Prostate gland (tissue), 2 donors: ENCODE results near the gene S100A10. TPM values are rescaled to one million over a fixed set of nuclear protein-coding genes. Genes with fewer than 3 reads are reported as not detected.

Source experiments
- DNase-seq: peaks from one replicate; pipeline ENCODE4 v3.0.0-alpha.2; 2019; ENCODE audit warnings: low spot score
- H3K27ac ChIP-seq, 2 donors: fragments of 200-600 bp; sonication (generic); 2 replicates each; pipeline ENCODE4 v1.5.1; 2017 to 2019
- H3K27me3 ChIP-seq: fragments of 200-600 bp; sonication (generic); replicated peaks from 2 replicates; pipeline ENCODE4 v1.5.1; 2019; ENCODE audit not compliant: insufficient read depth
- H3K36me3 ChIP-seq, 2 donors: fragments of 200-600 bp; sonication (generic); 1 replicate in 1 of 2; 2 replicates in 1 of 2; pipeline versions ENCODE4 v1.5.1 to v1.8.1; 2017 to 2019
- H3K4me1 ChIP-seq: fragments of 200-600 bp; sonication (generic); replicated peaks from 2 replicates; pipeline ENCODE4 v1.5.1; 2019
- H3K4me3 ChIP-seq, 2 donors: fragments of 200-600 bp; sonication (generic); 2 replicates each; pipeline ENCODE4 v1.5.1; 2017 to 2019
- H3K9me3 ChIP-seq: fragments of 200-600 bp; sonication (generic); 2 replicates; pipeline ENCODE4 v1.5.1; 2017
- CTCF ChIP-seq, 4 experiments: fragments of 200-600 bp in 2 of 4; fragments of 450-650 bp in 2 of 4; sonication (generic) in 2 of 4; IDR thresholded peaks; 1 replicate in 3 of 4; 2 replicates in 1 of 4; pipeline ENCODE4 v1.5.1; 2016 to 2019; ENCODE audit warnings: antibody characterized with exemption in 4 of 4, mild to moderate bottlenecking in 2 of 4, moderate library complexity in 2 of 4
- POLR2A ChIP-seq: fragments of 450-650 bp; IDR thresholded peaks from one replicate; pipeline ENCODE4 v1.6.1; 2016; ENCODE audit warnings: antibody characterized with exemption, mild to moderate bottlenecking
- POLR2AphosphoS5 ChIP-seq: sonication (generic); formaldehyde crosslinking; IDR thresholded peaks from one replicate; pipeline ENCODE4 v1.6.1; 2017; ENCODE audit warnings: antibody characterized with exemption
- WGBS: methylation state at CpG from one replicate; pipeline ENCODE4 v1.1.5; 2018; 5-methylcytosine and 5-hydroxymethylcytosine counted together
- intact Hi-C: fragments of 100-400 bp; cut with DNase I; formaldehyde crosslinking; loops from one replicate; pipeline ENCODE4 v1.14.2; 2022
- total RNA-seq, 2 donors: library from RNA; depleted of rRNA; stranded (reverse); fragments of >200 nt; gene quantifications; one replicate each; pipeline ENCODE4 v1.1.0, GENCODE V29; 2016

Gene S100A10
- total RNA-seq, 2 donors from 2014 or later, result 61.7 to 72.1 TPM

GRCh38 chr1:151972542-151973248, 21.0 kb downstream of the S100A10 start:
- TF ChIP-seq CTCF (IDR thresholded peaks at IDR 0.05) (no peak), POLR2AphosphoS5 (peak; percentile 72)
- no peak overlapping the region for H3K27ac ChIP-seq
- intact Hi-C loops, result no loop called here
- 15% methylated on average over 7 of the region's 7 CpGs for WGBS
- H3K4me3 ChIP-seq, result no peak overlapping the region
- no peaks in the 10 kb centered on the region for H3K27me3 ChIP-seq
- no peaks in the 10 kb centered on the region for H3K36me3 ChIP-seq
- peak; percentile 66 for DNase-seq
- H3K9me3 ChIP-seq, result no peaks in the 10 kb centered on the region
- no peaks in the 10 kb centered on the region for H3K4me1 ChIP-seq

DNA sequence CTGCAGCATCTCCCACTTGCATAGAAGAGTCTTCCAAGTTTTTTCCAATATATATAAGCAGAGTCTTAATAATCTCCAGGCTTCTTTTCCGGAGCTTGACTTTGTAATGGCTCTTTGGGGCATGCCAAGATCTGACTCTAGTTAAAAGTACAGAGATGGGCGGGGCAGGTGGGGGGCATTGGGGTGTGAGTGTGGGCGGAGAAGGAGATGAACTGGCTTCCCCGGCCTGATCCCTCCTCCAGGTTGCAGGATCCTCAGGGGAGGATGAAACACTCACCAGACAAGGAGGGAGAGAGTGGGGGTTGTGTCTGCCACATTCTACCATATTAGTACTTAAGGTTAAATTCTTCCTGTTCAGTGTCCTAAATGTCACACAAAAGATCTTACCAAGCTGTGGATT, 23.0 kb downstream of the S100A10 start:
- DNase-seq, result no peak
- WGBS, result 27% methylated on average over 4 of the region's 4 CpGs
- H3K36me3 ChIP-seq, result no peaks in the 10 kb centered on the region
- H3K9me3 ChIP-seq, result no peaks in the 10 kb centered on the region
- H3K4me3 ChIP-seq, result no peak overlapping the region
- TF ChIP-seq POLR2AphosphoS5 (no peak), POLR2A (no peak), CTCF (IDR thresholded peaks at IDR 0.05) (no peak)
- no peak overlapping the region for H3K27ac ChIP-seq
- intact Hi-C loops, result no loop called here
- H3K4me1 ChIP-seq, result no peaks in the 10 kb centered on the region
- H3K27me3 ChIP-seq, result no peaks in the 10 kb centered on the region

GRCh38 chr1:151970128-151970527, 23.5 kb downstream of the S100A10 start:
- intact Hi-C loops, result no loop called here
- 82% methylated on average over 5 of the region's 5 CpGs for WGBS

DNA sequence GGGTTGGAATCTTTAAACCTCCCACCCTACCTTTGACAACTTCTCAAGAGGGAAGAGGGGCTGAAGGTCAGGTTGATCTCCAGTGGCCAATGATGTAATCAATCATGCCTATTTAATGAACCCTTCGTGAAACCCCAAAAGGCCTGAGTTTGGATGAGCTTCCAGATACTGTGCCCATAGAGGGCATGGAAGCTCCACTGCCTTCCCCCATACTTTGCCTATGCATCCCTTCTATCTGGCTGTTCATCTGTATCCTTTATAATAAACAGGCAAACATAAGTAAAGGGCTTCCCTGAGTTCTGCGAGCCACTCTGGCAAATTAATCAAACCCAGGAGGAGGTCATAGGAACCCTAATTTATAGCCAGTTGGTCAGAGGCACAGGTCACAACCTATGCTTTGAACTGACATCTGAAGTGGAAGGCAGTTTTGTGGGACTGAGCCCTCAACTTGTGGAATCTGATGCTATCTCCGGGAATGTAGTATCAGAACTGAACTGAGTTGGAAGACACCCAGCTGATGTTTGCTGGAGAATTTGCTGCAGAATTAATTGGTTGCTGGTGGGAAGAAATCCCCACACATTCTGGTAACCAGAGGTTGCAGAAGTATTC, 24.8 kb downstream of the S100A10 start:
- intact Hi-C loops, result no loop called here
- DNase-seq, result no peak
- Histone ChIP-seq H3K27me3 (no peaks in the 10 kb centered on the region), H3K4me3 (no peak overlapping the region), H3K9me3 (no peaks in the 10 kb centered on the region), H3K4me1 (no peaks in the 10 kb centered on the region), H3K27ac (no peak overlapping the region), H3K36me3 (no peaks in the 10 kb centered on the region)
- TF ChIP-seq CTCF (IDR thresholded peaks at IDR 0.05), result no peak
- TF ChIP-seq POLR2A, result no peak
- no peak for TF ChIP-seq POLR2AphosphoS5
- WGBS, result 58% methylated on average over 3 of the region's 3 CpGs

More at GRCh38 chr1:151970128-151970527, 23.5 kb downstream of the S100A10 start:
- DNase-seq, result no peak
- TF ChIP-seq POLR2AphosphoS5 (no peak), POLR2A (no peak)
- no peak overlapping the region for H3K4me3 ChIP-seq
- H3K4me1 ChIP-seq, result no peaks in the 10 kb centered on the region
- H3K27ac ChIP-seq, result no peak overlapping the region
- H3K36me3 ChIP-seq, result no peaks in the 10 kb centered on the region
- H3K27me3 ChIP-seq, result no peaks in the 10 kb centered on the region
- no peaks in the 10 kb centered on the region for H3K9me3 ChIP-seq

DNA sequence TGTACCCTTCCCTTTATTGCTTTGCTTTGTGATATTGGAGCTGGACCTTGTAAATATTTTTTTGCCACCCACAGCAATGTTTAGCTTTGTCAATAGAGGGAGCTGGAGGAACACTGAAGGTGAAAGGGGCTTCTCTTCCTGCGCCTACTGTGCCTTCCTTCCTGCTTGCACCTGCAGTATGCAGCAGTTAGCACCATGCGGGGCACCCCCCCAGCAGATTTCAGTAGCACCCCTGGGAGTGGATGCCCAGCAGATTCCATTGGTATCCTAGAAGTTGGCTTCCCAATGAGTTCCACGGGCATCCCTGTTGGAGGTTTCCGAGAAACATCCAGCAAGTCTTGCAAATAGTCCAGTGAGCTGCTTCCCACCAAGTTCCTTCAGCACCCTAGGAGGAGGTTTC, 25.6 kb downstream of the S100A10 start:
- H3K4me3 ChIP-seq, result no peak overlapping the region
- TF ChIP-seq POLR2AphosphoS5, result peak; percentile 34
- no peak for TF ChIP-seq POLR2A
- TF ChIP-seq CTCF (IDR thresholded peaks at IDR 0.05), result peak in 3 of 4 experiments; percentile 46 to 69 (median 65)
- DNase-seq, result no peak
- intact Hi-C loops, result no loop called here
- 53% methylated on average over 4 of the region's 4 CpGs for WGBS
- H3K4me1 ChIP-seq, result no peaks in the 10 kb centered on the region
- H3K36me3 ChIP-seq, result no peaks in the 10 kb centered on the region
- no peak overlapping the region for H3K27ac ChIP-seq
- H3K9me3 ChIP-seq, result no peaks in the 10 kb centered on the region
- no peaks in the 10 kb centered on the region for H3K27me3 ChIP-seq
